GM18502 (cell line): Measurements from ENCODE around the gene GTF2A1L.
"Not testable (repeated sequence)": the region's sequence is repeated elsewhere in the genome, so short reads cannot be mapped to it uniquely, and the experiment has no call there.

Source experiments
- ATAC-seq: cut with Tn5 transposase; IDR thresholded peaks from one replicate; pipeline ENCODE4 v1.9.1; 2021; ENCODE audit warnings: mild to moderate bottlenecking; ENCODE audit not compliant: unreplicated experiment, poor library complexity

GTF2A1L gene

DNA sequence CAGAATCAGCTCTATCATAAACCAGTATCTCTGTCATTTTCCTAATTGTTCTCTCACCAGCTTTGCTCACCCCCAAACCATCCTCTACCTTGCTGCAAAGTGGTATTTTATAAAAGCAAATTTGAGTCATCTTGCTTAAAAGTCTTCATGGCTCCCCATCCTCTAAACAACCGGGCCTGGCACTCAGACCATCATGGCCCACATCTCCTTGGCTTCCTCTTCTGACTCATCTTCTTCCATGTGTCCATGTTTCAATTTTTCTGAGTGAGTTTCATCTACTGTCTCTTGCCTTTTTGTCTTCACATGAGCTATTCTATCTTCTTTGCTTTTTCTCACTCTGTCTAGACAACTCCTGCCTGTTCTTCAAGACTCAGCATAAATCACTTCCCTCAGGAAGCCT is 79.2 kb downstream of the GTF2A1L start:
- no peak for ATAC-seq

DNA sequence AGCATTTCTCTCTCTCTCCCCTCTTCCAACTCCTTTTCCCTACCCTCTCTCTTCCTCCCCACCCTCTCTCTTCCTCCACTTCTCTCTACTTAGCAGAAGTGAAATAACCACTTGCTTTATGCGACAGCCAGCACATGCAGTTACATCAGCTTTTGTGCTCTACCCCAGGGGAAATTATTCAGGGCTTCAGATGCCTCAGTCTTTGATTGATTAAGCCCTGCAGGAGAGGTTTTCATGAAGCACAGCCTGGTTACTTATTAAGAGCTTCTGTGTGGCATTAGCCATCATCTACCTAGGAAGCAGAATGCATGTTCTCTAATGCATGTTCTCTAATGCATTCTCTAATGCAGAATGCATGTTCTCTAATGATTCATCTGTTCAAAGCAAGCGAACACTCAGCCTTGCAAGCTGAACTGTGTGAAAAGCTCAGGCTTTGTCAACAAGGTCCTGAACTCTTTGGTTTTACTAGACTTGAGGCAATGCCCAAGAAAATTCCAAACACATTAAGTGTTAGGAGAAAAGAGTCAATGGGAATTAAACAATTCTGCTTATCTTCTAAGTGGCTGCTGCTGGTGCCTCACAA is 81.8 kb downstream of the GTF2A1L start:
- ATAC-seq, result no peak

DNA sequence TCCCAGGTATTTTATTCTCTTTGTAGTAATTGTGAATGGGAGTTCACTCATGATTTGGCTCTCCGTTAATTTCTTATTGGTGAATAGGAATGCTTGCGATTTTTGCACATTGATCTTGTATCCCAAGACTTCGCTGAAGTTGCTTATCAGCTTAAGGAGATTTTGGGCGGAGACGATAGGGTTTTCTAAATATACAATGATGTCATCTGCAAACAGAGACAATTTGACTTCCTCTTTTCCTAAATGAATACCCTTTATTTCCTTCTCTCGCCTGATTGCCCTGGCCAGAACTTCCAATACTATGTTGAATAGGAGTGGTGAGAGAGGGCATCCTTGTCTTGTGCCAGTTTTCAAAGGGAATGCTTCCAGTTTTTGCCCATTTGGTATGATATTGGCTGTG is 86.0 kb downstream of the GTF2A1L start:
- ATAC-seq, result not testable (repeated sequence)

DNA sequence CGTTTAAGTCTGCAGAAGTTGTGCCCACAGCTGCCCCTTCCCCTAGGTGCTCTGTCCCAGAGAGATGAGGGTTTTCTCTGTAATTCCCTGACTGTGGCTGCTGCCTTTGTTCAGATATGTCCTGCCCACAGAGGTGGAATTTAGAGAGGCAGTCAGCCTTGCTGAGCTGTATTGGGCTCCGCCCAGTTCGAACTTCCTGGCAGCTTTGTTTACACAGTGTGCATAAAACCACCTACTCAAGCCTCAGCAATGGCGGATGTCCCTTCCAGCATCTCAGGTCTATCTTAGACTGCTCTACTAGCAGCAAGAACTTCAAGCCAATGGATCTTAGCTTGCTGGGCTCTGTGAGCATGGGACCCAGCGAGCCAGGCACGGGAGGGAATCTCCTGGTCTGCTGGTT is 89.8 kb downstream of the GTF2A1L start:
- ATAC-seq, result no peak

DNA sequence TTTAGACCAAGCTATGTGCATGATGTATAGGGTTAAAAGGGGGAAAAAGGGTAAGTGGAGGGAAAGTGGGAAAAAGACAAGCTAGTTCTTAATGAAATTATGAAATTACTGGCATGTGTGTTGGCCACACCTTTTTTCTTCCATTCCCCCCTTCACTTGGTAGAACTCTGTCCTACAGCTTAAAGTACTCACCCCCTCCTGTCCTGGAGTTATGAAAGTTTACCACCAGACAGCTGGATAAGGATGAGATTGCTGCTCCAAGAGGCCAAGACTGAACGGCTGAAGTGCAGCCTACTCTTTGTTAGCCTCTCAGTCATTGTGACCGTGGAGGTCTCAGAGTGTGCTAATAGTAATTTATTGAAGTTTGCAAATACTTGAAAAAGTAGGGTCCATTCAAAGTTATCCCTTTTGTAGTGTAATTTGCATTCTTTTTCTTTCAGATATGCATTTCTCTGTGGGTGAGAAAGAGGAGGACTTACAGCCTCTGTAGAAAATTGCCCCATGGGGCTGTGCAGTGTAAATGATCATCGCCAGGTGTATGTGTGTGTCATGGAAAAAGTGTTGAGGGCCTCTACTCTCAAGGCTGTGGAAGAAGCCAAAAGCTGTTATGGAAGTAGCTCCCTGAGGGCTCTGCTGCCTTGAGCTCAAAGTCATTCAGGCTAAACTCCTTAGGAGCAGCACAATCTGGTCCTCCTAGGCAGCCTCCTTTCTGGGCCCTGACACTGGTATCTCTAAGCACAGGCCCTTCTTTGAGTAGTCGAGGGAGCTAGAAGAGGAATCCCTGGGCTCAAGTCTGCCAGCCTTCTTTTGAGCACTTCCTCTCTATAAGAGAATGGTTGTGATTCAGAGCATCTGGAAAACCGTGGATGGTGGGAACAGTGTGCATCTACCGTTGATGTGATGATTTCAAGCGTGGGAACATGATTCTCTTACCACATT is 91.7 kb downstream of the GTF2A1L start:
- ATAC-seq, result no peak

DNA sequence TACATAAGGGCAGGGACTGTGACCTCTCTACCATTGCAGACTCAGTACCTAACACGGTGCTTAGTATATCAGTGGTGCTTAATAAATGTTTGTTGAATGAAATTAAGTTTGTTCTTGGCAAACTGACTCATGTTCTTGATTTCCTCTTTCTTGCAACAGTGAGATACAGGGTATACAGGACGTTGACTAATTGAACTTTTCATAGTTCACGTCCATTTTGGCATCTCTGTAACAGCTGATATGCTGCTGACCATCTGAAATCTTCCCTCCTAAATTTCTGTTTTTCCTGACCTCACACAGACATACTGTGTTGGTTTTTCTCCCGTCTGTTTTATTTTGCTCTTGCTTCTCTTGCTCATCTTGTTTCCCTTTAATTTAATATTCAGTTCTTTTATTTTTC is 93.7 kb downstream of the GTF2A1L start:
- no peak for ATAC-seq

DNA sequence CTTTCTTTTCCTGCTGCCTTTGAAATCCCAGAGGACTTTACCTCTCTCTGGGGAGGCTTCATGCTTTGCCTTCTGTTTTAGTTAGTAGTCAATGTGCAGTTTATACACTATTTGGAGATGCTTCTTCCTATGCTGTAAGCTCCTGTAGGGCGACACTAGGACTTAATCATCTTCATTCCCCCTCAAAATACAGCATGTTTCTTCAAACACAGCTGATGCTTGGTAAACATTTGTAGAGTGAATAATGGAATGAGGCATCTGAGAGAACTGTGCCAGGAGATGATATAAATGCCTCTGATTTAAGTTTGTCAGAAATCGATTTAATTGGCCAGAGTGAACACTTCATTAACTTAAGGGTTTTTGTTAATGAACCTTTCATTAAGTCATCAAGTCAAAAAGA is 94.5 kb downstream of the GTF2A1L start:
- no peak for ATAC-seq

DNA sequence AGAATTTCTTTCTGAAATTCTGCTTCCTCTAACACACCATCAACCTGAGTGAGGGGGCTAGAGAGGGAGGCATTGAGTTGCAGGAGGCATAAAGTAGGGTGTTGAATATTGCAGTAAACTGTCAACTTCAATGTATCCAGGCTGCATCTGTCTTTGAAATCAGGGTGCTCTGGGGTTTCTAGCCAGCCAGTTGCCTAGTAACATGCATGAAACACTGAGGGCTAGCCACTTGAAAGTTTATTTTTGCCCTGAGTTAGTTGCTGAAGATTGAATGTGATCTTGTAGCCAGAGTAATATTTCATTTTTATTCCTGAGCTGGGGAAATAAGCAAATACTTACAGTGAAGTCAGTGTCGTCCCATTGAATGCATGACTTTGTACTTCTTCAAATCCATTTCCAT is 96.0 kb downstream of the GTF2A1L start:
- ATAC-seq, result no peak

DNA sequence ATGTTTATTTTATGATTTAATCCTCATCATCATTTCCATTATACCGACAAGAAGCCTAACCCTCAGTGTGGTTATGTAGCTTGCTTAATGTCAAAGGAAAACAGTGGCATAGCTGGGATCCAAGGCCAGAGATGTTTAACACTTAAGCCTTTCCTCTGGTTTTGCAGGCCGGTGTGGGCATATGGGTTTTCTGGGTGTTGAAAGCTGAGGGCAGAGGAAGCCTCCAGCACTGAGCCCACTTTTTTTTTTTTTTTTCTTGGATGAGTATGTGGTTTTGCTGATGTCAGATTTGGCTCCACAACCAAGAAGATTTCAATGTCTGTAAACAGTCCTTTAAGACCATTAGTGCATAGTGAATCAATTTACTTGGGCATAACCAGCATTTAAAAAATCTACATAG is 96.6 kb downstream of the GTF2A1L start:
- no peak for ATAC-seq

DNA sequence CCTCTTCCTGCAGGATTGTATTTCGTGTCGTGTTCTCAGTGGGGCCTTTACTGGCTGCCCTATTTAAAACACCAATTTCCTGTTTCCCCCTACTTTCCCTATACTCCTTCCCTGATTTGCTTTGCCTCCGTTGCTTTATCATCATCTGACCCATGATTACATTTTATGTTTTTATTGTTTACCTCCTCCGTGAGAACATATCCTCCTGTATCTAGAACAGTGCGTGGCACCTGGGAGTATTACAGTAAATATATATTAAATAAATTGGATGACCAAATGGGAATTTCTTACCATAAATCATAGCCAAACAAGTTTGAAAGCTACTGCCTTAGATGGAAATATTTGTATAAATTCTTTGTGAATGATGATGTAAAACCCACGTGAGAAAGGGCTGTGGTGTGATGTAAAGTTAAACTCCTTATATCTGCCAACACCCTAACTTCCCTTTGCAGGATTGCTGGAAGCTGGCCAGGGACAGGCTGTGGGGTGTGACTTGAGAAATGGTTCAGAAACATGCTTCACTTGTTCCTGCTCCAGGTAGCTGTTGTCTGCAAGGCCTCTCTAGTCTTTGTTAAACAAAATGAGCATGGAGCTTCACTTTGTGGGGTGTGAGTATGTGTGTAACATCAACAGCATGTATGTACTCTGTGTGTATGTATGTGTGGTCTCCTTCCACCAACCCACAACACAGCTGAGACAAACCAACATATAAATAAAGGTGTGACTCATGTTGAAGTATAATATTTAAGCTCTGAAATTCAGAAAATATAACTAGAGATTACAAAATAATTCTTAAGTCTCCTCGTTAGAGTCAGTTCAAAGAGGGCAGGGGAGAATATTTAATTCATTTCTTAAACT is 97.6 kb downstream of the GTF2A1L start:
- ATAC-seq, result no peak

DNA sequence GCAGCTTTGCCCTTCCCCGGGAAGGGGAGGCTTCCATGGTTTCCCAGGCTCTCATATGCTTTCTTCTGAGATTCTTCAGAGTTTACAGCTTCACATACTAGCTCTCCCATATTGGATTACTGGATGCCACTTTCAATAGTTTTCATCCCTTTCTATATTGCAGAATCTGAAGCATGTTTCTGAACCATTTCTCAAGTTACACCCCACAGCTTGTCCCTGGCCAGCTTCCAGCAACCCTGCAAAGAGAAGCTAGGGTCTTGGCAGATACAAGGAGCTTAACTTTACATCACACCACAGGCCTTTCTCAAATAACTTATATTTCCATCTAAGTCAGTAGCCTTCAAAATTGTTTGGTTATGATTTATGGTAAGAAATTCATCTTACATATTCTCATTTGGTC is 98.3 kb downstream of the GTF2A1L start:
- ATAC-seq, result no peak

DNA sequence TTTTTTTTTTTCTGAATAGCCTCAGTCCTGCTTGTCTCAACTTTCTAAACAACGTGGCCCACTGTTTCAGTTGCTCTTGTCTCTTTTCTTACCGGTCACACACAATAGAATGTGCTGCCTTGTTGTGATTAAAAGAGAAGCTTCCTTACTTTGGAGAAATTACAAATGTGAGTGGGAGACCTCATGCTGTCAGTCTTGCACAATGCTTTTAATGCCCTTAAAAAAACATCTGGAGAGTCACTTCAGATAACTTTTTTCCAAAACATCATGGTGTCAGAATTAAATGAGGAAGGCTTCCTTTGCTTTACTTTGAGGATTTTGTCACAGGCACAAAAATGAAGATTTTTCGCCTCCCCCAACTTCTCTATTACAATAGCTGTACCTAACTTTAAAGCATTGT is 100.2 kb downstream of the GTF2A1L start:
- ATAC-seq, result no peak

DNA sequence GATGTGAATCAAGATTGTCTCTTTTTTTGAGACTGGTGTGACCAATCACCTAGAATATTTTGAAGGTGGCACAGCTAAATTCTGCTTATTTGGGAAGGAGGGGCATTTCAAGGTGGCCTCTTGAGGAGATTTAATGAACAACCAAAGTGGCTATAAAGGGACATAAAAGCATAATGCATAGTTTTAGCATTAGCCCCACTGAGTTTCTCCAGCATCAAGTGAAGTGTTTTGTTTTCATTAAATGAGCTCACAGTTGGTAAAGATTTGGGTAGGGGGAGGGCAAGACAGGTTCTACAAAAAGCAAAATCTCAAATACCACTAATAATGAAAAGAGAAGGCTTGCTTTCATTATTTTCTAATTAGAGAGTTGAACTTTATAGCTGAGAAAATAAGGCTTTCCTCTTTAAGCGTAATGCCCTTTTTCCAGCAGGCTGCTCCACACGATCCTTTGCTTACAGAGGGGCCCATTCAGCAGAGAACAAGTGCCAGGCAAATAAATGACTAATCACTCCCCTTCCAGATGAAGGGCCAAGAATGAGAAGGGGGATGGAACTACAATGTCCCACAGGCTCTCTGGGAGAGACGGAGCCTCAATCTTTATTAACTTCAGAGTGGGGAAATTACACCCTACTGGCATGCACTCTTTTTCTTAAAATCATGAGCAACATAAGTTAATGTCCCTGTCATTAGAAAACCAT is 102.0 kb downstream of the GTF2A1L start:
- ATAC-seq, result no peak

DNA sequence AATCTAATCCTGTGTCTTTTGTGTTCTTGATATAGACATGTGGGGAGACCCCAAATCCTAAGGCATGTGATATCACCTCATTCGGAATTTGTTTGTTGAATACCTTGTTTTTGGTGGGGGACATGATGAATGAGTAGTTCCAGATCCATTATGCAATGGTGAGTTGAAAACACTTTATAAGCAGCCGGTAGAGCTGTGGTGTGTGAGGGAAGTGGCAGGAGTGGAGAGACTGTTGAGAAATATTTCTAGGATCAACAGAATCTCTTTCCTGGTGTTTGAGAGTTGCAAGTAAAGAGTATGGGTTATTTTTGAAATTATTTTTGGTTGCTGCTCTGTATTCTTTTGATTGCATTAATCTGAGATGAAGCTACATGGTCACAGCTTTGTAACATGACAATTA is 103.5 kb downstream of the GTF2A1L start:
- no peak for ATAC-seq

DNA sequence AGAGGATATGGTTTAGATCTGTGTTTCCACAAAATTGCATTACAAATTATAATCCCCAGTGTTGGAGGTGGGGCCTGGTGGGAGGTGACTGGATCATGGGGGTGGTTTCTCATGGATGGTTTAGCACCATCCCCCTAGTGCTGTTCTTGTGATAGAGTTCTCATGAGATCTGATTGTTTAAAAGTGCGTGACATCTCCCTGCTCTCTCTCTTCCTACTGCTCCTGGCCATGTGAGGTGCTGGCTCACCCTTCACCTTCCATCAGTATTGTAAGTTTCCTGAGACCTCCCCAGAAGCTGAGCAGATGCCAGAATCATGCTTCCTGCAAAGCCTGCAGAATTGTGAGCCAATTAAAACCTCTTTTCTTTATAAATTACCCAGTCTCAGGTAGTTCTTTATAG is 104.7 kb downstream of the GTF2A1L start:
- no peak for ATAC-seq

DNA sequence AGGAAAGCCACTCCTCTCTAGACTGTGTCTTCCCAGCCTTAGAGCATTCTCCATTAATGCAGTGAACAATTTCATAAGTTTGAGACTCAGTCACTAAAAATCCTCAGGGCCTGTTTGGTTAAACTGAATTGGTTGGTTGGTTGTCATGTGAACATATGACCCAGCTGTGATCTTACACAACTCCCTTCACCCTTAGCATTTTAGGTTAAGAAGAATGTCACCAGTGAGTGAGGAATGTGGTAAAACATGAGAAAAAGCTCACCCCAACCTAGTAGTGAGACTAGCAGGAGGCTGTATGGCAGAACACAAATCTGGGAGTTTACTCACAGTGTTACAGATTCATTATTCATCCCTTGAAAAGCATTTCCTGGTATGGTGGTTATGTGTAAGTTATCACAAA is 105.5 kb downstream of the GTF2A1L start:
- ATAC-seq, result no peak

DNA sequence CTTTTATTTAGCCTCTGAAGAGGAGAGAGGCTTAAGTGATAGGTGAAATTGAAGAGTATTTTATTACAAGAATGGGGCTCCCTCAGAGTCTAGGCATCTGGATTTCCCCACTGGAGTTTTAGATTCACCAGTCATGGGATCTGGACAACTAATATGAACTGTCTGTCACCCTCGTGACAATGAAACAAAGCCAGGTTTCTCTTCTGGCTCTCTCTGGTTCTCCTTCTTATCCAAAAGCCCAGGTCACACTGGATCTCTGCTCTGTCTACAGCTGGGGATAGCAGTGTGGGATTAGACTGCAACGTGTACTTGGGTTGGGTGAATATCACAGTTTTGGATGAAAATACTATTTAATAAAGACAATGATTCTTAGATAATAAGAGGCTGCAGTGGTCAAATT is 106.6 kb downstream of the GTF2A1L start:
- ATAC-seq, result no peak

DNA sequence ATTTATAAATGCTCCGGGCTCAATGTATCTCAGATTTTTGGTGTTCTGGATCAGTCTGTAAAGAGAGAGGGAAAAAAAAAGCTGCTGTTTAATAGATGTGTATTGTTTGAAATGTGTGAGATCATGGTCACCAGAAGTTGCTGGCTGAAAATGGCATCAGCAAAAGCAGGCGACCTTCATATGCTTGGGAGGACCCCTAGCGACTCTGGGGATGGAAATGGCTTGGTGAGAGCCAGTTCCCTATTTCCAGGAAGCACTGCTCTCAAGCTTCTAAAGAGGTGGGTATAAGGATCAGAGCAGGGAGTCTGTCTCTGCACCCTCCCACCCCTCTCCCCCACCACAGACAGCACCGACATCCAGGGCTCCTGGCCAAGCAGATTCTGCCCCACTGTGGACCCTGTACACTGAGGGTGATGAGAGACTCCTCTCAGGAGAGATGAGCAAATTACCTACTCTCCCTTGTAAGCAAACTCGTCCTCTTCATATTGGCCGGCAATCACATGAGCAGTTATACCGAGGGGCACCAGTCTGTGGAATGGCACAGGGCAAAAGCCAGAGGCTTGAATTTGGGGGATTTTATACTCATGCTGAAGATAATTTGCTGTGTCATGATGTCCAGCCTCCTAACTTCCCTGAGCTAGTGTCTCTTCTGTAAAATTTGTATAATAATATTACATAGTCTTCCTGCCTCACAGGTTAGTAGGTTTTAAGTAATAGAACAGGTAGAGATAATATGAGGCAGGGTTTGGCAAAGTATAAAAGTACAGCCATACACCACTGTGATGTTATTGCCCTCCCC is 108.2 kb downstream of the GTF2A1L start:
- ATAC-seq, result no peak

DNA sequence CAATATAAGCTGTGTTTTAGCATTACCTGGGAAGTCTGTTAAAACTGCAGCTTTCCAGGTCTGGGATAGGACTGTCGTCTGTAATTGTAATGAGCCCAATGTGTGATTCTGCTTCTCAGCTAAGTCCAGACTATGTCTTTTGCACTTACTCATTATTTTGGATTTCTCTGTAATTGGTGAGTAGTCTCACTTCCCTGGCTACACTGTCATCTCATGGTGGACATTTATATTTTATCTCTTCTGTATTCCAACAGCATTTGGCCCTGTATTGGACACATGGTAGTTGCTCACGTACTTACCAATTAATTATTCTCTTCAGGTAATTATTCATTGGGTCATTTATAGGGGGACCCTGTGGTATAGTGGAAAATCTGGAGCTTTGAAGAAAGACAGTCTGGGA is 109.9 kb downstream of the GTF2A1L start:
- no peak for ATAC-seq

DNA sequence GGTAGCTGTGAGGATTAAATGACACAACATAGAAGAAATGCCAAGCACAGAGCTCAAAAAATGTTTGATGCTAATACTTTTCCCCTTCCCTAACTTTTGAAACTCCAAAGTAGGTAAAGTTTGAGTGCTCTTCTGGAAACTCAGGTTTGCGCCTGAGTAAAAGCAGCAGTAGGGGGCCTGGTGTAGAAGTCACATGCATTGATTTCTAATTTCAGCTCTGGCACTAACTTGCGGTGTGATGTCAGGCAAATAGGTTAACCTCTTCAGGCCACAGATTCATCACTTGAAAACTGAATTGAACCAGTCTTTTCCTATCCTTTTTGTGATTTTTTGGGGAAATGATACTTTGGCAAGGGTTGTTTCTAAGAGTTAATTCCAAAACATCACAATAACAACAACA is 110.6 kb downstream of the GTF2A1L start:
- no peak for ATAC-seq
